Epithelial cell of esophagus (primary cell): Measurements from ENCODE around the gene UST.
"Not testable (repeated sequence)": the region's sequence is repeated elsewhere in the genome, so short reads cannot be mapped to it uniquely, and the experiment has no call there.

Experiments
- DNase-seq: peaks from one replicate; pipeline ENCODE4 v3.0.0; 2010; ENCODE audit warnings: low read depth
- H3K4me3 ChIP-seq: 2 replicates; pipeline ENCODE4 v1.5.1; 2011; ENCODE audit warnings: mild to moderate bottlenecking, low read length, control low read depth
- CTCF ChIP-seq: IDR thresholded peaks from 2 replicates; pipeline ENCODE4 v1.5.1; 2011; ENCODE audit warnings: low read depth, mild to moderate bottlenecking, low read length, control low read depth, inconsistent platforms; ENCODE audit not compliant: insufficient read depth; ENCODE audit errors: missing control alignments

The UST gene

GRCh38 chr6:148878683-148879082 lies 131.9 kb downstream of the UST start:
- no peak for TF ChIP-seq CTCF
- H3K4me3 ChIP-seq, result no peak overlapping the region
- no peak for DNase-seq

DNA sequence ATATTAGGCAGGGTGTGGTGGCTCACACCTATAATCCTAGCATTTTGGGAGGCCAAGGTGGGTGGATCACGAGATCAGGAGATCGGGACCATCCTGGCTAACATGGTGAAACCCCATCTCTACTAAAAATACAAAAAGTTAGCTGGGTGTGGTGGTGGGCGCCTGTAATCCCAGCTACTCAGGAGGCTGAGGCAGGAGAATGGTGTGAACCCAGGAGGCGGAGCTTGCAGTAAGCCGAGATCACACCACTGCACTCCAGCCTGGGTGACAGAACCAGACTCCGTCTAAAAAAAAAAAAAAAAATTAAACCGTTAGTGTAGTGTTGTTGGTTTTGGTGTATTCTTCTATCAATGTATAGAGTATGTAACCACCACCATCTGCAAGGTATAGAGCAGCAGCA lies 133.9 kb downstream of the UST start:
- not testable (repeated sequence) for H3K4me3 ChIP-seq, DNase-seq

DNA sequence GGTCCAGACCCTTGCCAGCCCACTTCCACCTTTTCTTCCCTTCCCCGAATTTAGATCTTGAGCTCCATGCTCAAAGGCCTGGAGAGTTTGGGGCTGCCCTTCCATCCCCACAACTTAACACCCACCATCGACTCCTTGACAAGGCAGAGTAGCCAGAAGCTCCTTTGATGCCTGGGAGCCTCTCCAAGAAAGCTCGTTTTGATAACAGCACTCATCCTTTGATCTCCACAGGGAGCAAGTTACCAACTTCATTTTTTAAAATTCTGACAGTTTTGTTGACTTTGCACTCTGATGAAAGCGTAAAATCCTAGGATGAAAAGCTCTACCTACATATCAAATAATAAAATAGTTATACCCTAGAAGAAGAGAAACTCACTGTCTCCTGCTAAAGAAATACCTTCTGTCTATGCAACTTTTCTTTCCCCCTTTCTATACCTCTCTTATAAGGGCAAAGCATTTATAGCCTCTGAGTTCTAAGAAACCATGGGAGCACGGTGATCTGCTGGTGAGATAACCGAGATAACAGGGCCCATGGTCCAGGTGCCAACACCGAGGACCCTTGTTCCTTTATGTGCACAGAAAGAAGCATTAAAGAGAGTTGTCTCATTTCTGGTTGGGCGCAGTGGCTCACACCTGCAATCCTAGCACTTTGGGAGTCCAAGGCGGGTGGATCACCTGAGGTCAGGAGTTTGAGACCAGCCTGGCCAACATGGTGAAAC lies 134.9 kb downstream of the UST start:
- no peak for DNase-seq
- H3K4me3 ChIP-seq, result no peak overlapping the region

GRCh38 chr6:148883270-148883669 lies 136.4 kb downstream of the UST start:
- TF ChIP-seq CTCF, result no peak
- H3K4me3 ChIP-seq, result no peak overlapping the region
- DNase-seq, result no peak

More for the DNA sequence above, 134.9 kb downstream of the UST start:
- no peak for TF ChIP-seq CTCF

- TF ChIP-seq CTCF, result no peak
- DNase-seq, result no peak
- no peak overlapping the region for H3K4me3 ChIP-seq
Observed at GRCh38 chr6:148884461-148884860, 137.6 kb downstream of the UST start.

GRCh38 chr6:148885136-148885865 lies 138.5 kb downstream of the UST start:
- peak; percentile 39 for DNase-seq
- no peak overlapping the region for H3K4me3 ChIP-seq
- no peak for TF ChIP-seq CTCF

DNA sequence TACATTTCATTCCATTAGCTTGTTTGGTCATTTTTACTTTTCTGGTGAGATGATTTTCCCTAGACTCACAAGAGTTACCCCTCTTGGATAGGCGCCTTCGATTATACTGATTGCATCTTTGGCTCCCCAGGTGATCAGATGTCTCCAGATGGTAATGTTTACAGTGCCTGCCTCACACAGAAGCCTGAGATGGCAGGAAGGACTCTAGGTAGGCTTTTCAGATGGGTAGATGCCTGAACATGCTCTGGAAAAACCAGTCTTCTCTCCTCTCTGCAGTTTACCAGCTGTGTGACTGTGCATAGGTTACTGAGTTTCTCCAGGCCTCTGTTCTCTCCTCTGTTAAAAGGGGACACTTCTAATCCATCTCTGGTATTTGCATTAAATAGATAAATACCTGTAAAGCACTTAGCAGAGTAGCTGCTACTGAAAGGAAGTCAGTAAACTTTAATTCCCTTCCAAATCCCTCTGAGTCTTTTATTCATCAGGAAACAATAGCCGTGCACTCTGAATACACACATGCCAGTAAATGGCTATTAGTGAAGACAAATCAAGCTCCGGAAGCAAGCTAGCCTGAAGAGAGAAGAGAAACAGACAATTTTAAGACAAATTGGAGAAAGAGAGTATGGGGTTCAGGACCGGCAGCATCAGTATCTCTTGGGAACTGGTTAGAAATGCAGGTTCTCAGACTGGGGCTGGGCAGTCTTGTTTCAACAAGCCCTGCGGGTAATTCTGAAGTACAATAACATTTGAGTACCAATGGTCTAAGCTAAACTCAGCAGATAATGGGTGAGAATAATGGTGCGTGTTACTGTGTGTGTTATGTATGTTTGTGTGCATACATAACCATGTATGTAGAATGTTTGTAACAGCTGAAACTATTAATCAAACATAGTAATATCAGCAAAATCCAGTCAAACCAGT lies 139.4 kb downstream of the UST start:
- peak; percentile 92 for DNase-seq
- no peak for TF ChIP-seq CTCF
- H3K4me3 ChIP-seq, result peak overlapping the region; percentile 4
